HG03575 (cell line): Measurements from ENCODE around the gene FAM210A.
"Not testable (repeated sequence)": the region's sequence is repeated elsewhere in the genome, so short reads cannot be mapped to it uniquely, and the experiment has no call there.

Experiments
- ATAC-seq: cut with Tn5 transposase; IDR thresholded peaks from one replicate; pipeline ENCODE4 v1.9.1; 2021; ENCODE audit not compliant: unreplicated experiment, insufficient number of reproducible peaks, low FRiP score; ENCODE audit errors: extremely low read depth

Gene FAM210A

DNA sequence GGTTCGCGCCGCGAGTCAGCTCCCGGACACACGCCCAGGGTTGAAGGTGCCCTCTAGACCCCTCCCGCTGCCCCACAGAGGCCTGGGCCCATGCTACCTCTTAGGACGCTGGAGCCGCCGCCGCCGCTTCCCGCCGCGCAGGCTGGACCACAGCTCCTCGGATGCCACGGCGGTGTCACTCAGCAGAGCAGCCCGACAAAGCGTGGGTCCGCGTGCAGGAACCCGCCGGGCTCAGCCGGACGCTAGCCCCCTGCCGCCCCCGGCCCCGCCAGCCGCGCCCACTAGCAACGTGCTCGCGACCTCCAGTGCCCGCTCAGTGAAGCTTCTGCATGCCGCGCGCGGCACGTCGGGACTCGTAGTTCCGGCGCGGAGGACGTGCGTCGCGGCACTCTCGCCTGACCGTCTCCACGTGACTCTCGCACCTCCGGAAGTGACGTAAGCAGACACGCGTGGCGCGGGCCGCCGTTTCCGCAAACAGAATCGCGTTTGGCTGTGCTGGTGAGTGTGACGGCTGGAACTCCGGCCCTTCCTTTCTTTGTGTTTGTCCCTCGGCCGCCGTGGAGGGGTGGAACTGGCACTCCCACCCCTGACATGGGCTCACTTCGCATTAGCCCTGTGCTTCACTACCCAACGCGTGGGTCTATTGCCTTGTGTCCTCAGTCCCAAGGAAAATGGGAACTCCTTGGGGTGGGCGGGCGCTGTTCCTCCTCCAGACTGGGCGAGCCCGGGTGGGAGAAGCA lies at the start of gene FAM210A, which contains the start of gene RNMT:
TSS of gene FAM210A (minus strand) at position 327 of the 740 bp plus-strand sequence. CDS start 44,481 bp downstream, outside the sequence.
TSS of gene RNMT (plus strand) at position 442 of the 740 bp plus-strand sequence. CDS start 4,845 bp downstream, outside the sequence.
- ATAC-seq: peak; percentile 79

DNA sequence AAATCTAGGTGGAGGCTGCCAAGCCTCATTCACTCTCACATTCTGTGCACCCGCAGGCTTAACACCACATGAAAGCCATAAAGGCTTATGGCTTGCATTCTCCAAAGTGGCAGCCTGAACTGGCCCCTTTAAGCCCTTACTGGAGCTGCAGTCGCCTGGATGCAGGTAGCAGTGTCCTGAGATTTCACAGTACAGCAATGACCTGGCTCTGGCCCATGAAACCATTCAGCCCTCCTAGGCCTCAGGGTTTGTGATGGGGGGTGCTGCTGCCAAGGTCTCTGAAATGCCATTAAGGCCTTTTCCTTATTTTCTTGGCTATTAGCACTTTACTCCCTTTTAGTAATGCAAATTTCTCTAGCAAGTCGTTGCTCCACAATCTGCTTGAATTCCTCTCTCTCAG lies 48.7 kb upstream of the FAM210A start:
- ATAC-seq: no peak

DNA sequence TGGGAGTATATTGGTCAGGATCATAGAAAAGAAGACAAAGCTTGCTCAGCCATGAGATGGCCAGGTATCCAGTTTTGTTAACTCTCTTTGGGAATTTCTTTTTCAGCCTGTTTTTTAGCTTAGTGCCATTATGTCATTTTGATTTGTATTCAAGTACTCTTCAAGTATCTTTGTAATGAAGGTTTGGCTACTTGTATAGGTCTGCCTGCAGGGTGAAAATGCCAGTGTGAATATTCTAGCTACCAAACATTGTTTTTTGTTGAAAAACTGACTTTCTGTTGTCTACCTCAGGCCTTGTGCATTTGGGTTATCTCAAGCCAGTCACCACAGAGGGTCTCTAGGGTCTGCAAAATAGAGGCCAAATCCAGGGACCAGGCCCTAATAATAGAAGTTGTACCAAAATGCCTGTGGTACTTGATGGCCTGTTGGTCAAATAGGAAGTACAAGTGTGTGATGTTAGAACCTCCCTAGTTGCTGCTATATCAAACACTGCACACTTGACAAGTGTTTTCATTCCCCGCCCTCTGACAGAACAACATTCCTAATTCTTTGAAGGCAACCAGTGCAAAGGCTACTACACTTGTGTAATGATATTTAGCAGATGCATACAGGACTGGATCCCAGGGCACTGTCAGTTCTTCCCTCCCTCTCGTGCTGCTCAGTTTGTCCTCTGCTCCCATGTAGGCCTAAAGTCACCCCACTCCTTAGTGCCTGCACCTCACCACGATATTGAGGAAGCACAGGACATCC lies 36.5 kb upstream of the FAM210A start:
- ATAC-seq: no peak

- ATAC-seq: no peak
Measured at GRCh38 chr18:13760047-13760446, 33.7 kb upstream of the FAM210A start.

- ATAC-seq: no peak
Measured at GRCh38 chr18:13758622-13759021, 32.3 kb upstream of the FAM210A start.

DNA sequence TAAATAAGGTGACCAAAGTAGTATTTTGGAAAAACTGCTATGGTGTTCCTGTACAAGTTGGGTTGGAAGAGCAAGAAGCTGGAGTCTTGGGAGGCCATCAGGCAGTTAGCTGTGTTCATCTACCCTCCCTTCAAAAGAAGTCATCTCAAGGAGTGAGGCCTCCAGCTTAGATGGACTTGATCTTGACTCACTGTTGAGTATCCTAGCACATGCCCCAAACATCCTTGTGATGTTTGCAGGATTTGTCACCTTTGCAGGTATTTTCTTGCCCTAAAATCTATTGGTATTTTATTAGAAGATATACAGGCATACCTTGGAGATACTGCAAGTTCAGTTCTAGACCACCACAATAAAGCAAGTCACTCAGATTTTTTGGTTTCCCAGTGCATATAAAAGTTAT lies 30.3 kb upstream of the FAM210A start:
- no peak for ATAC-seq

- no peak for ATAC-seq
Measured at GRCh38 chr18:13756261-13756660, 29.9 kb upstream of the FAM210A start.

DNA sequence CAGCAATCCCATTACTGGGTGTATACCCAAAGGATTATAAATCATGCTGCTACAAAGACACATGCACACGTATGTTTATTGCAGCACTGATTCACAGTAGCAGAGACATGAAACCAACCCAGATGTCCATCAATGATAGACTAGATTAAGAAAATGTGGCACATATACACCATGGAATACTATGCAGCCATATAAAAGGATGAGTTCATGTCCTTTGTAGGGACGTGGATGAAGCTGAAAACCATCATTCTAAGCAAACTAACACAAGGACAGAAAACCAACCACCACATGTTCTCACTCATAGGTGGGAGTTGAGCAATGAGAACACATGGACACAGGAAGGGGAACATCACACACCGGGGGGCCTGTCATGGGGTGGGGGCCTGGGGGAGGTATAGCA lies 25.2 kb upstream of the FAM210A start:
- not testable (repeated sequence) for ATAC-seq

DNA sequence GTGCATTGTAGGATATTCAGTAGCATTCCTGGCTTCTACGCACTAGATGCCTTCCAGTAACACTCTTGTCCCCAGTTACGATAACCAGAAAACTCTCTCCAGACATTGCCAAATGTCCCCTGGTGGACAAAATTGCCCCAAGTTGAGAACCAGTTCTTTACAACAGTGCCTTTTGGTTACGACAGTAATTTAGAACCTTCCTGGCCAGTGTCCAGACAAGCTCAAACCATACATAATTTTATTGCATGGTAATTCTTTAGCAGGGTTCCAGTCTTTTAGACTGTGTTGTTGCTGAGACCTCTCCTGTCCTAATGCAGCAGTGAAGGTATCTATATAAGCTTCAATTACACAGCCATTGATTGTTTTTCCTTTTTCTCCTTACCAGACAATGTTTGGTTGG lies 20.3 kb upstream of the FAM210A start:
- ATAC-seq: no peak

- ATAC-seq: no peak
Measured at GRCh38 chr18:13745696-13746095, 19.3 kb upstream of the FAM210A start.

GRCh38 chr18:13735681-13736080 lies 9.3 kb upstream of the FAM210A start:
- ATAC-seq: no peak

DNA sequence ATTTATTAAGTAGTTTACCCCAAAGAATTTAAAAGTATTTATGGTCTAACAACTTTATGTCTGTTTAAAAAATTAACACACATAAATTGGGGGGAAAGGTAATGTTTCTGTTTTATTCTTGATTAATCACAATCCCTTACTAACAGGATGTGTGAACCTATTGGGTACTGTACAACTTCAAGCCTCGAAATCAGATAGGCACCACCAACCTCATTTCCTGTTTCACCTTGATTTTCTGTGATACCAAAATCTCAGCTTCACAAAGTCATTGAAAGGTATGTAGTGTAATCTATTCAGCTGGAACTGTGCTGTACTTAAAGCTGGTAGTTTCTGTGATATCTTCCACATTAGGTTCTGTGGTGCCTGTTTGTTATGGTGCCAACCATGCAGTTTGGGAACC lies 4.1 kb upstream of the FAM210A start:
- ATAC-seq: no peak

DNA sequence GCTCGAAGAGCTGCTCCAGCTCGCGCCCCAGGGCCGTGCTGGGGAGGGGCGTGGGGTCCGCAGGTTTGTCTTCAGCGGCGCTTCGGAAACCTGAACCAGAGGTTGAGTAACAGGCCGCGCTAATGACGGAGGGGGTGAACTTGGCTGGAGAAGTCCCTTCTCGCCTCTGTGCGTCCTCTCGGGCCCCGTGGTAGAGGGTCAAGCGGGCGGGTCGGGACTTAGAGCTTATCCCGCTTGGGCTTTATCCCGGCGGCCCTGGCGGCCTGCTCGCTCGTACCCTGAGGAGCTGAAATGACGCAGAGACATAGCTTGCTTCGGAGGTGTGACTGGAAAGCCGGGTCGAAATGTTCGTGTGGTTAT lies 594 bp upstream of the FAM210A start:
- ATAC-seq: peak; percentile 1

DNA sequence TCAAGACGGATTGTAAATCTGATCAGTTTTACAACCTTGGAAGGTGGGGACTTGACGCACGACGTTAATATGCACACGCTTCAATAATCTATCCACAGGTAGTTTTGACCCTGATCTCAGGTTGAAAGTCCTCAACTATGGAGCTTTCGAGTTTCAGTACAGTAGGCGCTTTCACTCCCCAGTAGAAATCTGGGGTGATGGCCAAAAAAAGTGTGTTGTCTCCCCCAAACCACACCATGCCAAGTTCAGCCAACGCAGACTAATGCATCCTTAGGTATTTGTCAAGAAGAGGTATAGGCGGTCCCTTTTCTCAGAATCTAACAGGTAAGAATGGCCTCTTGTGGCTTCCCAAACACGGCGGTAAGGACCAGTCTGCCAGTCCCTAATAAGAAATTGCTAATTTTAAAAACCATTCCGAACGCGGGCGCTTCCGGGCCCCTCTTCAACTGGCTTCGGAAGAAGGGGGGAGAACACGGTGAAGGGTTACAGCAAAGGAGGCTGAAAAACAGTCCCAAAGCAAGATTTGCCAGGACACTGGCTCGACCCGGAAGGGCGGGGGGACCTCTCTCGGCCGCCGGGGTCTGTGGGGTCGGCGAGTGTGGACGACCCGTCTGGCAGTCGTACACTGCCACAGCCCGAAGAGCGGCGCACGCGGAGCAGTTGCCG lies 659 bp downstream of the FAM210A start:
- ATAC-seq: no peak

- no peak for ATAC-seq
Measured at GRCh38 chr18:13720847-13721246, 5.5 kb downstream of the FAM210A start.

- no peak for ATAC-seq
Measured at GRCh38 chr18:13720123-13720522, 6.2 kb downstream of the FAM210A start.

DNA sequence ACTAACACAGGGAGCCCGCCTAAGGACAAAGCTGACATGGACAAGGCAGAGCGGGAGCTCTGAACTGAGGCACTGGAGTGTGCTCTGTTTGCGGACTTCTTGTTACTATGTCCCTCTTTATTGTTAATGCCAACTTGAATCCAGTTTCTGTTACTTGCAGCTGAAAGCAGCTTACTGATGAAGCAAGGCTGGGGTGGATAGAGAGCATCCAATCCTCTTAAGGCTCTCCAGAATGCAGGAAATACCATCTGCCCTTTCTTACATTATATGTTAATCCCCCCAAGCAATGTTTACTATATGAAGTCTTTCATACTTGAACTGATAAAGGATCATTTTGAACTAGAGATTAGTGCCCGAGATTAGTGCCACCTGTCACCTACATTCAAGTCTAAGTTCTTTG lies 9.4 kb downstream of the FAM210A start:
- ATAC-seq: no peak

DNA sequence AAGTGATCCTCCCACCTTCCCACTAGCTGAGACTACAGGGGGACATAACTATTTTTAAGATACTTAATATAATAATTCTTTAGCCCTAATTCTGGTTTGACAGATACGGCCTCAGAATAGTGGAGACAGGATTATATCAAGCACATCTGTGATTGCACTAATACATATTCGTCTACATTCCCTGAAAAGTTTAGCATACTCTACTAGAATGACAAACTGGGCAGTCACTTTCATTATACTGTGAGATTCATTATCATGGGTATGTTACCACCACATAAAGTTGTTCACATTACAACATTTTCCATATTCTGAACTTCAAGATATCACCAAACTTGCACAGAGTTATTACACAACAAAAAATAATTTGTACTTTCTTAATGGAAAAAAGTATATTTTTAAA lies 11.0 kb downstream of the FAM210A start:
- no peak for ATAC-seq

- no peak for ATAC-seq
Measured at GRCh38 chr18:13713455-13714055, 12.8 kb downstream of the FAM210A start.
